HG02943 (cell line): ENCODE results near the gene FOXP2.
"Not testable (repeated sequence)": the region's sequence is repeated elsewhere in the genome, so short reads cannot be mapped to it uniquely, and the experiment has no call there.

ENCODE experiments used
- ATAC-seq: cut with Tn5 transposase; IDR thresholded peaks from one replicate; pipeline ENCODE4 v1.9.1; 2021; ENCODE audit warnings: mild to moderate bottlenecking, low read depth, moderate library complexity; ENCODE audit not compliant: unreplicated experiment

FOXP2 gene

DNA sequence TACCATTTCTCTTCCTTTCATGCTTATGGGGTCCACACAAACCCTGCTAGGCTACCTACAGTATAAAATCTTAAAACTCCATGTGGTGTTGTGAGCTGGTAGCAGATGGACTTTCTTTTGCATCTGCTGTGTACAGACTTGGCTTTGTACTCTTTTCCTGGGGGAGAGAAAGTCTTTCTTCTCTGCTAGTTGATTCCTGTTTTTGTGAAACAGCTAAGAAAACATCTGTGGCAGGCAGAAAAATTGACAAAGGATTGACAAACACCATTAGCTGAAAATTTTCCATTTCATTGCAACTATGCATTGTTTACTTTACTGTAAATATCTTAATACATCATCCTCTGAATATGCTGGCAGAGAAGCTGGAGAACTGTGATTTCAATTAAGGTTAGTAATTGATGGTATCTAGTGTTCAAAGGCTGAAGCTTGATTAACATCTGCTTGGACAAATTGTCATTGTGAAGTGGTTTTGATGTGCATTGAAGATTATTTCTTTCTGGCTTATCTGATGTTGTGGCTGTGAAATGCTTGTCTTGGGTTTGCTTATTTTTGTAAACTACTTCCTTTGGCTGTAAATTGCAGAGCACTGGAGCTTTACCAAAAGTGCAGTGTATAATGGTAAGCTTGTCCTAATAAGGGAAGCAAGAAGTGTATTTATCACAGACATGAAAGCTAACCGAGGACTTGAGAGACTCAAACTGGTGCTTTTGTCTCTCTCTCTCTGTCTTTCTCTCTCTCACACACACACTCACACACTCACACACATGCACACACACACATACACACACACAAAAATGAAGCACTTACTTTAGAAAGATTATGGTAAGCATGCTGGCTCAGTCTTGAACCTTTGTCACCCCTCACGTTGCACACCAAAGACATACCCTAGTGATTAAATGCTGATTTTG lies at the start of gene FOXP2:
Gene FOXP2 (plus strand): TSS at position 660 of the 908 bp plus-strand sequence. CDS start 11,697 bp downstream, outside the sequence.
- ATAC-seq: no peak

DNA sequence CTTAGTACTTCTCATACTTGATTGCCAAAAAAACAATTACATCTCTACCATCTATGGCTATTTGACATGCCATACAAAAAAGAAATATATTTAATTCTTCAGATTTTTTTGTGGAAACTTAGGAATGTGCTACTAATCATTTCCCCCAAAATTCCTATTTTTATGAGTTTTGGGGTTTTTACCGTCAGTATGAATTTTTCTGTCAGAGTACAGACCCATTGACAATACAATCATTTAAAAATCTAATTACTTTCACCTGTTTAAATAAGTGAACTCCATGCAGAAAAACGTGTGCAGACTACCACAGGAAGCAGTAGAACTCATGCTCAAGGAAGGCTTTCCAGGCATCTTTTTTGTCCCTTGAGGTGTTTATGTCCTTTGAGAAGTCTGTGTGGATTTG lies 48.8 kb upstream of the FOXP2 start:
- no peak for ATAC-seq

DNA sequence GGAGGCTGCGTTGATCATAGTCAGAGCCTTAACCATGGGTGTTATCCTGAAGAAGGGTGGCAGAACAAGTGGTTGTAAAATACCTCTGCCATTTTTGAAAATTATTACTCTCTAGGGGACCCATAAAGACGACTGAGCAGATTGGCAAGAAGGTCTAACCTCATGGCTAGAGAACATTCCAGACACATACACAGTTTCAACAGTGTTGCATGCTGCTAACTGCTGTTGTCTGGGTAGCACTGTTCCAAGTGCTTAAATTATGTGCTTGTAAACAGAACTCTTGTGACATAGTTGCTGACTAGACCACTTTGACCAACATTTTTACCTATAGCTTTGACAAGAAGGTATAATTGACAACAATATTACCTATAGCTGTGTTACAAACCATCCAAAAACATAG lies 46.1 kb upstream of the FOXP2 start:
- no peak for ATAC-seq

DNA sequence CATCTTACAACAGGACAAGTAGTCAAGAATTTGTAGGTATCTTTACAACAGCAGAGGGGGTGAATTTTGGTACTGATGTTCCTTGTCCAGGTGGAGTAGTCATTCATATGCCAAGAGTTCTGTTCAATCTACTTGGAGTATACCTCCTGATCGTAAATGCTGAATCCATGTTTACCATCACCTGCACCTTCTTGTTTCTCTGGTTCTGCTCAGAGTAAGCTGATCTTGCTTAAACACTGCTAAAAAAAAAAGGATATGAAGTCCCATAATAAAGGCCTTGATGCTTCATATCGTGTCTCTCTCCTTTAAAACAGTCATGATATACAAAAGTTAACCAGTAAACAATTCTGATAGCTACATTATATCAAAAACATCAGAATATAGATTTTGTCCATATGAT lies 45.3 kb upstream of the FOXP2 start:
- ATAC-seq: no peak

DNA sequence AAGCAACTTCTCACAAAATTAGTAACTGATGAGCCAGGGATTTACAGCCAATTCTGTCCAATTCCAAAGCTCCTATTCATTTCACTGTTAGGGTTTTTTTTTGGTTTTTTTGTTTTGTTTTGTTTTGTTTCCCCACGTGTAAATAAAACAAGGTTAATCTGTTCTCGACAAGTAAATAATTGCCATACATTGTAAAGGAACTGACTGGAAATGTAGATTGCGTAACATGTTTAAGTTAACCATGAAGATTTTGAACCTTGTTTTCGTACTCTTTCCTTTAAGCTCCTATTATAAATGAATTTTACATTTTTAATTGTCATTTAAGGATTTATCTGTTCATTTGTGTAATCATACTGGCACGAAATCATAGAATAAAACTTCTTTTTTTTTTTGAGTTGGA lies 42.0 kb upstream of the FOXP2 start:
- ATAC-seq: no peak

DNA sequence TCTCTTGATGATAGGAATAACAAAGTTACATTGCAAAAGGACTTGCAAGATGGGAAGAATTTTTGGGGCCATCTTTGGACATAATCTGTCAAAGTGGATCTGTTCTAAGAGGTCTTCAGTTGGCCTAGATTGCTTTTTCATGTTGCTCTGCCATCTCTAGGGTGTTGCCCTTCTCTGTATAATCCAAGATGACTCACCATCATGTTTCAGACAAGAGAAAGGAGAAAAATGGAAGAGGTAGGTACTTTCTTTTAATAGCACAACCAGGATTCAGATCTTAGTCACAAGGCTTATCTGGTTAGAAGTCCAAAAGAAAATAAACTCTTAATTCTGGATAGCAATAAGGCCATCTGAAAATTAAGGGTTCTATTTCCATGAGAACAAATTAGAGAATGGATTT lies 38.7 kb upstream of the FOXP2 start:
- no peak for ATAC-seq

DNA sequence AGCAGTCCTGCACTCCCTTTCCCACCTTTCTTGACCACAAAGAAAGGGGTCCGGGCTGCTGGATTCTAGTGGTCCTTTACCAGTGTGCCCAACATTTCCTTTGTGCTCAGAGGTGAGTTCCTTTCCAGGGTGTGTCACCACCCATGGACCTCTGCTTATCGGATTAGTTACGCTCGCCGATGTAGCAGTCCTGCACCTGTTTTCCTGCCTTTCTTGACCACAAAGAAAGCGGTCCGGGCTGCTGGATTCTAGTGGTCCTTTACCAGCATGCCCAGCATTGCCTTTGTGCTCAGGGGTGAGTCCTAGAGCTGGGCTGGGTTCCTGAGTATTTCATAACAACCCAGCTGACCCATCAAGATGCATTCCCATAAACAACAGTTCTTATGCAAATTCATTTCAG lies 30.7 kb upstream of the FOXP2 start:
- not testable (repeated sequence) for ATAC-seq

DNA sequence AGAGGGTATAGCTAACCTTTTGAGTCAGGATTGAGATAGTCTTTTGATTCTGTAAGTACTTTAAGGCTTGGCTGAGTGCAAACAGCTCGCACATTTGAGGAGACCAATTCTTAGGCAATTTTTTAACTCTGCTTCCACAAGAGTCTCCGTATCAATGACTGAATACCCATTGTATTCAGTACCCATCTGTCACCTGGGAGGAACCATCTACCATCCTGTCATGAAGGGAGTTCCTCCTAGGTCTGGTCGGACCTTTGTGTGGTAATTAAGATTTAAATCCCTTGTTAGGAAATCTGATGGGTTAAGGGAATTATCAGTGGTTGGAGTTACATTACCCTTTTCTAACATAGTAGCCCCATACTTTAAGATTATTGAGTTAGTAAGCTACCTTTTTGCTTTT lies 30.3 kb upstream of the FOXP2 start:
- not testable (repeated sequence) for ATAC-seq

DNA sequence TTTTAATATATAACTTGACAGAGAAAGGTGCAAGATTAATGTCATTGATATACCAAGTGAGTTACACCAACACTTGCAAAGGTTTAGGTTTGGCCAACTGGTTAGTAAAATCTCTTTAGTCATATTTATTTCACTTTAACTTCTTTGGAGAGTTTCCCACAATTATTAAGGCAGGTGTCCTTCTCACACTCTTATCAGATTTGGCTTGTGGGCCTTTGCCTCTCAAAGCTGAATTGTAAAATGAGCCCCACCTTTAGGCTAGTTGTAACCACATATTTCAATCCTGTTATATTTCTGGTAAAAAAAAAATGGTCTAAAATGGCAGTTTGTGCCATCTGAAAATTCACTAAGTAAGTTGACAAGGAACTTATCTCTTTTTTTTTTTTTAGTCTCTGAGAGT lies 26.6 kb upstream of the FOXP2 start:
- no peak for ATAC-seq

DNA sequence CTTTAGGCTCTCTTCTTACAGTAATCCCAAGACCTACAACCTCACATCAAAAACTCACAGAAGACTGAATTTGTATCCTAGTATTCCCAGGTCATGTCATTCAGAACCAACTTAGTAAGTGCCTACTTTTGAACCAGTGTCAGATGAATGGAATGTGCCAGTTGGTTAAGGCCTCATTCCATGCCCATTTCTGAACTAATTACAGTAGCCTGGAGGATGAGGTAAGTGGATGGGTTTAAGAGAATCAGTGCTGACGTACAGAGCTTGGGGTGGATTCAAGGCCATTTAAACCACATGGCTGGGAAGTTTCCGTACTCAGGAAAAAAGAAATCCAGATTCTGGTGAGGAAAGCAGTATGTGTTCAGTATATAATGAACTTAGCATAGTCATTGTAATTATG lies 21.9 kb upstream of the FOXP2 start:
- ATAC-seq: no peak

DNA sequence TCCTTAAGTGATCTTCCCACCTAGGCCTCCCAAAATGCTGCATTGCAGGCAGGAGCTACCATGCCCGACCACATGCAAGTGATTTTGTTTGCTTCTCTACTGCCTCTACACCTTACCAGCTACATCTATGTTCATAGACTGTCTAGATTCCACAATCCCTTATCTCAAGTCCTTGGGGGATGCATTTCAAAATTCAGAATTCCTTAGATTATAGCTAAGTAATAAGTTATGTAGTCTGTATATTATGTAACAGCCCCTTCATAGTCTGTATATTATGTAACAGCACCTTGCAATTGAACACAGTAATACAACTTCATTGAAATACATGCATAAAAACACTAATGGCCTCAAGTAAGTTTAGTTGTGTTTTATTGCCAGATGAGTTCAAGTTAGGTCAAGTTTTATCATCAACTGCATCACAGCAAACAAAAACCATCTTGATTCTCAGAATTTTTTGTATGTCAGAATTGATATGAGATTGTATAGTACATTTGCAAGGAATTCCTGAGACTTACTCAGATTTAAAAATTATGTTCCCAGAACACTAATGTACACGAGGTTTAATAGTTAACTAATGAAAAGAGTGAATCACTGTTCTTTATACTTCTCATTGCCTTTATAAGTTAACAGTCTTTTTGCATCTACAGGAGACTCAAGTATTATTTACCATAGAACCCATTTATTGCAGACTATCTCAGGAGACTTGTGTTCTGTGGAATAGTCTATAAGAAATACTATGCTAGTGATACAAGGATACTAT lies 11.6 kb upstream of the FOXP2 start:
- no peak for ATAC-seq

DNA sequence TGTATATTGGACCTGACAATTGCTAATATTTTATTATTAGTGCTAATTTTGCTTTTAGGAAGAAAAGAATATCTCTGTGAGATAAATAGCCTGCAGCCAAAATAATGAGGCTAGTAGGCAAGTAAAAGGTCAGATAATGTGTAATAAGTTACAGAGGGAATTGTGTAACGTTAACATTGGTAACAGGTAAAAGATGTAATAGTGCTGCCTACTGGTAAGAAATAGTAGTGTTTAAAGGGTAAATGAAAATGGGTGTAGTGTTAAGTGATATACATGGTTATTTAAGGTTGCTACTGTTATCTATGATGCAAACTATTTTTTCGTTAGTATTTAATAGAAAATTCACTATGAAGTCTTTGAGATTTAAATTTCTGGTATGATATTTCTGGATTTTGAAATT lies 9.2 kb upstream of the FOXP2 start:
- no peak for ATAC-seq

DNA sequence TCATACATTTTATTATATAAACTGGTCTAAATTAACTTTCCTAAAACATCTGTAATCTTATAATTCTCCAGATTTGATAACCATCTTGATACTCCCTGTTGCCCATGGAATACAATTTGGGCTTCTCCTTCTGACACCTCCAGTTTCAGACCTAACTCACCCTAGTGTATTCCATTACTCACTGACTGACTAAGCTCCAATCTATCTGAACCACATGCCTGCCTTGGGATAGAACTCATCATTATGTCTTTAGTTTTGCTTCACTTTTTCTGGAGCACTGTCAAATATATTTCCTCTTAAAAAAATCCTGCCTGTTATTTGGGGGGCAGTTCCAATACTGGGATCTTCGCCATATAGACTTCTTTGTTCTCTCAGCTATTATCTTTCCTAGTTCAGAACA lies 4.9 kb upstream of the FOXP2 start:
- no peak for ATAC-seq

DNA sequence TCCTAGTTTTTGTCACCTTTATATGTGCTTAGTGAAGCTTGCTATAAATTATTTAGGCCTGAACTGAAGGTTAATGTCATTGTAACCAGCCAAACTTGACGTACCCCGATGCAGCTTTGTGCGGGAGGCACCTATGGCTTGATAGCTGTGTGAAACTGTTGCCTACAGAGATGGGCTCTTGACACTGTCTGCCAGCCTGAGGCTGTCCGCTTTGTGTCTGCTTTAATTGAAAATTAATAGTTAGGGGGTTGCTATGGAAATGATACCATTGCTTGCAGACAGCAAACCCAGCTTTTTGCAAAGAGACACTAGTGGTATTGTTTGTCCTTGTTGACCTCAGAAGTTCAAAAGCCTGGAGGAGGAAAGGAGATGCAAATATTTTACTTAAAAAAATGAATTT lies 2.1 kb upstream of the FOXP2 start:
- ATAC-seq: no peak

DNA sequence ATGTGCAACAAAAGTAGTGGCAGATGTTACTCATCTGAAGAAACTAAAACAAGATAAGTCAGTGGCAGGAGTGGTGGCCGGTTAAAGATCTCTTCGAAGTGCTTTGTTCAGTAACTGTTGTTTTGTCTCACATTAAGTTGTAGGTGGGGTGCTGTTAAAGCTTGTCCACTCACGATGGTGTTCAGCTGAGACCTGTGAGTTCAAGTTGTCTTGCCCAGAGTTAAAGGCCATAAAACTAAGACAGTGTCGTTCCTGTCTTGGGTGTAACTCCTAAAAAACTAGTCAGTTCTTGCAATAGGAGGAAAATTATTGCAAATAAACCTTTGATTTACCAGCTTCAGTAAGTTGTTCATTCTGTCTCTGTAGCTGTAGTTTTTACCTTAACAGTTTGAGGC lies 857 bp upstream of the FOXP2 start:
- no peak for ATAC-seq

DNA sequence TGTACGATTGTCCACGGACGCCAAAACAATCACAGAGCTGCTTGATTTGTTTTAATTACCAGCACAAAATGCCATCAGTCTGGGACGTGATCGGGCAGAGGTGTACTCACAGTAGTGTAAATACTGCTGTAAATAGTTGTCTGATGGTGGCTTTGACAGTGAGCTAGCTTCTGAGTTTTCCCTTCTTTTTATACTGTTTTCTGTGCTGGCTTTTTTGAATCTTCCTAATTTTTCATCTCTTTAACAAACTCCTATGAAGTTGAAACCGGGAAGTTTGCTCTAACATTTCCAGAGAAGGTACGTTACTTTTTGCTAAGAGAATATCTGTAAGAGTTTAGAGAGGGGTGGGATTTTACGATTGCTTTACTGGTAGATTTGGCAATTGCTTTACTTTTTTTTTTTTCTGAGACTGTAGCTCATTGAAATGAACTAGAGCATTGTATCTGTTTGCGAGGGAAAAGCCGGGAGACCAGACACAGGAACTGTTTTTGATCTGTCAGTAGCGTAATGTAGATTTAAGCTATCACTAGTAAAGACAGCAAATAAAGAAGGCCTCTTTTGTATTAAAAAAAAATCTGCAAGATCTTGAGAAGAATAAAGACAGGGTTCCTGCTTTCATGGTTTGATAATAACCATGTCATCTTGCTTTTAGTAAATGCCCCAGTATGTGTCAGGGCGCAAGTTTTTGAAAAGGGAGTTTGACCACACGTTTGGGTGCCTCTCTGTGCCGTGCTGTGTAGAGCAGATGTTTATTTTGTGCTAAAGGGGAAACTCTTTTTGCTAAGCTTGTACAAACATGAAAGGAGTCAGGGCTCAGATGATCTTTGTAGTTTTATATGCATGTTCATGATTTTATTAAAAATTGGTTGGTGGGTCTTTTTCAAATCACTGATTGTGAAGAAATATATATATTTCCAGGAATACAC lies 712 bp downstream of the FOXP2 start:
- no peak for ATAC-seq

DNA sequence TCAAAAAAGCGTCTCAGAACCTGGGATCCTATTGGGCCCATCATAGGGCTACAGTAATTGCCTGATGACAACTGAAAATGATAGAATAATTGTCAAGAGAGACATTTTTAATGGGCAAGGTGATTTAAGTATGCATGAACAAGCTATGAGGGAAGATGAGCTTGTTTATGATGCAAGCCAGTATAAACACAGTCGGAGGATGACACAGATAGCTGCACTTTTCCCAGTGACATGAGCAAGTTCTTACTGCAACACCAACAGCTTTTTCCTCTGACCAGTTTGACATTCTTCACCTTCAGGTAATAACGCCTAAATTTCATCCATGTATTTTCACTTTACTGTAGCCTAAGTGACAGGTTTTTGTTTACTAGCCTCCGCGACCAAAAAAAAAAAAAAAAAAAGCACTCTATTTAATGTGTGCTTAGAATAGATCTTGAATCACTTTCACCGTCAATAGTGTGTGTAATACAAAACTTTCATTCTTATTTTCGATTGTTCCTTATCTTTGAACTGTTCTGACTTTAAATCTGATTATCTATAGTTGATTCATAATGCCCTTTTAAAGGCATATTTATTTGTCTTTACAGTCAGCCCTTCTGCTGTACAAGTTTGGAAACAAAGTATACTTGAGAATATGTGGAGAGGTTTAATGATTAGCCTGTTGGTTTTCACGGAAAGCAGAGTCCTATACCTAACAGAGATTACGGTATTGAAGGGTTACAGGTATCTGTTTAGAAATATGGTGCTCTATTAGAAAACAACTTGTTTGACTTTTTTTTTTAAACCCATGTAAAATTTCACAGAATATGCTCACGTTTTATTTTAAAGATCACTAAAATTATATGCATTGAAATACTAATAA lies 1.7 kb downstream of the FOXP2 start:
- no peak for ATAC-seq

DNA sequence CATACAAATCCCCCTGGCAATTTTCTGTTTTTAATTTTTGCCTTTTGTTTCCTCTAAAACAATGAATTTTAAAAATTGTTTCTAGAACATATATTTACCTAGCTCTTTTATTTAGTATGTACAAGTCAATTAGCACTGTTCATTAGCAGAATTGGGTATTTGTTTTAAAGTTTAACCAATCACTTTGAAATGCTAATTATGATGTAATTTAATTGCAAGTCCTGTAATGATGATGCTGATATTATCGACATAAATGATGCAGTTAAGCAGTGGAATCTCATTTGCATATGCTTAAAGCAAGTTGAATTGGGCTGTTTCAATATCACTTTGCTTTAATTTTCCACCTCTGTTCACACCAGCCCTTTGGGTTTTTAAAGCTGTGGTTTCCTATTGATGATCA lies 2.7 kb downstream of the FOXP2 start:
- ATAC-seq: no peak

DNA sequence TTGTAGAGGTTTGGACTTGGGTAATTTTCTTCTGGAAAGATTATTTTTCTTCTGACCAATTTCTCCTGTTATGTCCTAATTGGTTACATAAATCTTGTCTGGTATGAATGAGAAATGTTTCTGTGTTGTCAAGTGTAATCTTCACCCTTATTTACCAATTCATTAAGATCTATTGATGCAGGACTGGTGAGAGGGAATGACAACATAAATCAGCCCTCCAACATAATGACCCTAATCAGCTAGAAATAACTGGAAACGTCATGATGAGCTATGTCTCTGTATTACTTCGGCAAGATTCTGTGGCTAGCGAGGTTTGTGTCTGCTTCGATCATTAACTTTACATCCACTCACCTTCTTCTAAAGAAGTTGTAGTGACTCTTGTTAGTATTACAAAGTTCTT lies 3.5 kb downstream of the FOXP2 start:
- no peak for ATAC-seq
